Measurements from ENCODE around the gene FAM98B. TPM values are rescaled to one million over a fixed set of nuclear protein-coding genes. Genes with fewer than 3 reads are reported as not detected.

FAM98B gene
- total and polyA plus RNA-seq, 2 of the 8 experiments (the other 6 are each of a cell fraction or from before 2014, with no cell fraction given) = 5.9 to 48.4 TPM

- TF ChIP-seq MAFK (IDR thresholded peaks at IDR 0.05; ENCODE audit: low read depth, low read length) = no peak
- no peak for TF ChIP-seq TAF7 (optimal IDR thresholded peaks at IDR 0.05; ENCODE audit: borderline replicate concordance, low read depth, low read length)
Observed at GRCh38 chr15:38475361-38475760, 21.4 kb downstream of the FAM98B start (continued).
